GM18909 (cell line): ENCODE measurements around the gene SPNS1.

Experiments used
- ATAC-seq: cut with Tn5 transposase; IDR thresholded peaks from one replicate; pipeline ENCODE4 v1.9.1; 2021; ENCODE audit warnings: mild to moderate bottlenecking; ENCODE audit not compliant: unreplicated experiment, poor library complexity

Gene SPNS1

DNA sequence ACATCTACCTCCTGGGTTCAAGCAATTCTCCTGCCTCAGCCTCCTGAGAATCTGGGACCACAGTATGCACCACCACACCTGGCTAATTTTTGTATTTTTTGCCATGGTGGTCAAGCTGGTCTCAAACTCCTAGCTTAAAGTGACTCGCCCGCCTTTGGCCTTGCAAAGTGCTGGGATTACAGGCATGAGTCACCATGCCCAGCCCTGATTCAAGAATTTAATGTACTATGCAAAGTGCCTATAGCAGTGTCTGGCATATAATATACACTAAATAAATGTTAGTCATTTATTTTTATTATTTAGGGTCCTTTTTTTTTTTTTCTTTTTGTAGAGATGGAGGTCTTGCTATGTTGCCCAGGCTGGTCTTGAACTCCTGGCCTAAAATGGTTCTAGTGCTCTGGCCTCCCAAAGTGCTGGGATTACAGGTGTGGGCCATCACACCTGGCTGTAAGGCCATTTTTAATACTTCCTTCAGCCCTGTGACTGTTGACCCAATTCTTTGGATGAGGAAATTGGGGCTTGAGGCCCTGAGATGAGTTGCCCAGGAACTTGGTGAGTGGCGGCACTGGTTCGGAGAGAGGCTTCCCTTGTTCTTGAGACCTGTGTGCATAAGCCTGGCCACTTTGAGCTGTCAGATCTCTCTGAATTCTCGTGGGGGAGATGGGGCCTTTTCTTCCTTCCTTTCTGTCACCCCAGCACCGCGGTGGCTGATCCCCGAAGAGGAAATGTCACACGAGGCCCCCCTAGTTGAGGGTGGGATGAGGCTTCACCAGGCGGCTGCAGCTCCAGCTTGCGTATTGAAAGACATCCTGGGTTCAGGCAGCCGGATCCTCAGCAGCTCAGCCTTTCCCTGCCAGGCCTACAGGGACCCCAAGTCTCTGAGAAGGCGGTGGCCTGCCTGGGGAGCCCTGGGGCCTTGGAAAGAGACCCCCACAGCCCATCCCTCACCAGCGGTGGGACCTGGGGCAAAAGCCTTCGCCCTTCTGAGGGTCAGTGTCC, 49.0 kb downstream of the SPNS1 start:
- ATAC-seq, result no peak

DNA sequence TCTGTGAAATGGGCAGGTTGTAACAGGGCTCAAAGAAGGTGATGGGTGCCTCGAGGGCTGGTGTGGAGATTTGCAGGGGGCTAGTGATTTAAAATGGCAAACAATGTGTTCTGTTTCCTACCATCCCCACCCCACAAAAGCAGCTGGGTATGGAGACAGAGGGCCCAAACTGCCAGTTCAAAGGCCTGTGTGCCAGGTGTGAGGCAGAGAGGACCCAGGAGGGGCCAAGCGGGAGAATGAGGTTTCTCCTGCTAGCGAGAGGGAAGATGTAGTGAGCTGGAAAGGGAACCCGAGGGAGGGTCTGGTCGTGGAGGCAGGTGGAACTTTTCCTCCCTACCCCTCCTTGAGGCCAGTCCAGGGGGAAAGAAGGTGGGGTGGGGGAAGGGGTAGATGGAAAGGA, 49.7 kb downstream of the SPNS1 start:
- no peak for ATAC-seq

DNA sequence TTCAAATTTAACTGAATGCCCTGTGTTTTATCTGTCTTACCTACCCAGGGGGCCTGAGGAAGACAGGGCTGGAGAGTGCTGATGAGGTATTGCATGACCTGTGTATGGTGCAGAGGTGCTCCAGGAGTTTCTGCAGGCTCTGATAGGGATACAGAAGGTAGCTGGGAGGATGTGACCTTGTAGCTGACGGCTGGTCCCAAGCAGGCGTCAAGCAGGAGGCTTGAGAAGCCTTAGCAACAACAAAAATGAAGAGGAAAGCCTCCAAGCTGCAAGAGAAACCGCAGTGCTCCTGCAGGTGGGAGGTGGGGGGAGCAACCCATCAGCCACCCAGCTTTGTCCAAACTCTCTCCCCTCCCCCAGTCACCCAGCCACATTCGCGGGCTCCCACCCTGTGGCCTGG, 50.6 kb downstream of the SPNS1 start:
- ATAC-seq, result no peak

GRCh38 chr16:29025735-29026134, 51.2 kb downstream of the SPNS1 start:
- no peak for ATAC-seq

- ATAC-seq, result no peak
Measured at GRCh38 chr16:29028457-29029167, 54.0 kb downstream of the SPNS1 start.

GRCh38 chr16:29029168-29029994, 54.8 kb downstream of the SPNS1 start:
- ATAC-seq, result no peak

DNA sequence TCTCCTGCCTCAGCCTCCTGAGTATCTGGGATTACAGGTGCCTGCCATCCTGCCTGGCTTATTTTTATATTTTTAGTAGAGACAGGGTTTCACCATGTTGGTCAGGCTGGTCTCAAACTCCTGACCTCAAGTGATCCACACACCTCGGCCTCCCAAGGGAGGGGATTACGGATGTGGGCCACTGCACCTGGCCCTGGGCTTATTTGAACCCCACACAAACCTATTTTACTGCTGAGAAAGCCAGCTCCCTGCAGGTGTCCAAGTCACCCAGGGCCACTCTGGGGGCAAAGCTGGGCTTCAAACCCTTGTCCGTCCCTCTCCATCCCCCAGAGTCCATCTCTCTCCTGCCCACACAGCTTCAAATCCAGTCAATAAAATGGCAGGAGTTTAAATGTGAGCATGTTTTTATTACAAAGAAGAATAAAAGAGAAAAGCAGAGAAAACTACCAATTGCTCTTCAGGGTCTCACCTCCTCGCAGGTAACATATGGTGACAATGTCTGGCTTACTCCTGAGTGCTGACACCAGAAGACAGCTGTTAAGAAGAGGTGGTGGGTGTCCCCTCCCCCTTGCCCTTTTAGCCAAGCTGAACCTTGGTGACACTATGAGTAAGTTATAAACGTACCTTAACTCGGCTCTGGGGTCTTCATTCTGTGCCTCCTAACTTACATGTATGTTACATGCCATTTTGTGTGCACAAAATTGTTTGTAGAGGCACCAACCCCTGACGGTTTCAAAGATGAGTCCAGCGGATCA, 55.7 kb downstream of the SPNS1 start:
- ATAC-seq, result no peak
